ENCODE results near the gene ZCCHC10.

DNA sequence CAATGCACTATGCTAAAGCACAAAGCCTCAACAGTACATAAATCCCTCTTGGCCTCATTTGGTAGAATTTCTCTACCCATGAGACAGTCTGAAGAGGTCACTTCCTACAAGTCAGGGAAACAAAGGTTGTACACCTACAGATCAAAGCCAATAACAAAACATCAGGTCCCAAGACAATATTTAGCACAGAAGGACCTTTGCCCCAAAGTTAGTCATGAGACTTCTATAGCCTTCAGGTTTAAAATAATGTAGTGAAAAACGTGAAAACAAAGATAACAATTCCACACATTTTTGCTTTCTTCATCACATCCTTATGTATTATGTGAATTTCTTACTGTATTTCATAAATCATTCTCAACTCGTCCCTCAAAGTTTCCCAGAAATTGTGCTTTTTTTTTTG is 78.7 kb downstream of the ZCCHC10 start:
- TF ChIP-seq, protein P1, sequence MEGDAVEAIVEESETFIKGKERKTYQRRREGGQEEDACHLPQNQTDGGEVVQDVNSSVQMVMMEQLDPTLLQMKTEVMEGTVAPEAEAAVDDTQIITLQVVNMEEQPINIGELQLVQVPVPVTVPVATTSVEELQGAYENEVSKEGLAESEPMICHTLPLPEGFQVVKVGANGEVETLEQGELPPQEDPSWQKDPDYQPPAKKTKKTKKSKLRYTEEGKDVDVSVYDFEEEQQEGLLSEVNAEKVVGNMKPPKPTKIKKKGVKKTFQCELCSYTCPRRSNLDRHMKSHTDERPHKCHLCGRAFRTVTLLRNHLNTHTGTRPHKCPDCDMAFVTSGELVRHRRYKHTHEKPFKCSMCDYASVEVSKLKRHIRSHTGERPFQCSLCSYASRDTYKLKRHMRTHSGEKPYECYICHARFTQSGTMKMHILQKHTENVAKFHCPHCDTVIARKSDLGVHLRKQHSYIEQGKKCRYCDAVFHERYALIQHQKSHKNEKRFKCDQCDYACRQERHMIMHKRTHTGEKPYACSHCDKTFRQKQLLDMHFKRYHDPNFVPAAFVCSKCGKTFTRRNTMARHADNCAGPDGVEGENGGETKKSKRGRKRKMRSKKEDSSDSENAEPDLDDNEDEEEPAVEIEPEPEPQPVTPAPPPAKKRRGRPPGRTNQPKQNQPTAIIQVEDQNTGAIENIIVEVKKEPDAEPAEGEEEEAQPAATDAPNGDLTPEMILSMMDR (IDR thresholded peaks at IDR 0.05 in 4 of 5, conservative IDR thresholded peaks at IDR 0.05 in 1 of 5), result no peak
- no peak for TF ChIP-seq POLR2A (IDR thresholded peaks at IDR 0.05)

Measured in gastrocnemius medialis (tissue), 4 donors.